Measurements from ENCODE around the gene SUGP2.

The SUGP2 gene

GRCh38 chr19:18980432-18981020, 52.8 kb downstream of the SUGP2 start:
- no peak for TF ChIP-seq TAF1 (IDR thresholded peaks at IDR 0.05; ENCODE audit: borderline replicate concordance, low read depth, low read length)
- TF ChIP-seq POLR2A (IDR thresholded peaks at IDR 0.05; ENCODE audit: low read depth, low read length), result no peak
- TF ChIP-seq POLR2AphosphoS5 (IDR thresholded peaks at IDR 0.05; ENCODE audit: low read depth, low read length), result no peak
- no peak for DNase-seq (ENCODE audit: insufficient read length)
- no peak for FAIRE-seq

DNA sequence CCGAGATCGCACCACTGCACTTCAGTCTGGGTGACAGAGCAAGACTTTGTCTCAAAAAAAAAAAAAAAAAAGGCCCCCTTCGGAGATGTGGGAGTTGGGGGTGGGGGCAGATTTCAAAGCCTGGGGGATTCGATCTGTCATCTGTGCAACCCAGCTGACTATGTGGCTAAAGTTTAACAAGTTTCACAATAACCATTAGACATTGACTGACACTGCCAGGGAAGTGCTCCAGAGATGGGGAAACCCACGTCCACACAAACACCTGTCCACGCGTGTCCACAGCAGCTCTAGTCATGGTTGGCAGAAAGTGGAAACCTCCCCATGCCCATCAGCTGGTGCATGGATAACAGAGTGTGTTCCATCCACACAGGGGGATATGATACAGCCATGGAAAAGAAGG, 54.7 kb downstream of the SUGP2 start:
- no peak for TF ChIP-seq POLR2A (IDR thresholded peaks at IDR 0.05; ENCODE audit: low read depth, low read length)
- no peak for TF ChIP-seq TAF1 (IDR thresholded peaks at IDR 0.05; ENCODE audit: borderline replicate concordance, low read depth, low read length)
- no peak for TF ChIP-seq POLR2AphosphoS5 (IDR thresholded peaks at IDR 0.05; ENCODE audit: low read depth, low read length)
- FAIRE-seq (no peak), DNase-seq (ENCODE audit: insufficient read length) (no peak)

GRCh38 chr19:18975869-18976268, 57.4 kb downstream of the SUGP2 start:
- FAIRE-seq (no peak), DNase-seq (ENCODE audit: insufficient read length) (no peak)
- TF ChIP-seq POLR2A (IDR thresholded peaks at IDR 0.05; ENCODE audit: low read depth, low read length) (no peak), TAF1 (IDR thresholded peaks at IDR 0.05; ENCODE audit: borderline replicate concordance, low read depth, low read length) (no peak), POLR2AphosphoS5 (IDR thresholded peaks at IDR 0.05; ENCODE audit: low read depth, low read length) (no peak)

DNA sequence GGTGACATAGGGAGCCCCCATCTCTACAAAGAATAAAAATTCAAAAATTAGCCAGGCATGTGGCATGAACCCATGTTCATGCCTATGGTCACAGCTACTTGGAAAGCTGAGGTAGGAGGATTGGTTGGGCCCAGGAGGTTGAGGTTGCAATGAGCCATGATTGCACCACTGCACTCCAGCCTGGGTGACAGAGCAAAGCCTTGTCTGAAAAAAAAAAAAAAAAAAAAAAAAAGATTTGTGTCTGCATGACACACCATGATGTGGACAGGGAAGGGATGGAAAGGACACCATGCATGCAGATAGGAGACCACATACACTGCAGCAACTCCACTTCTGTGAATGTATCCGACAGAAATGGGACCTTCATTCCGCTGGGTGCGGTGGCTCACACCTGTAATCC, 58.3 kb downstream of the SUGP2 start:
- no peak for DNase-seq (ENCODE audit: insufficient read length)
- no peak for TF ChIP-seq POLR2A (IDR thresholded peaks at IDR 0.05; ENCODE audit: low read depth, low read length)
- no peak for TF ChIP-seq POLR2AphosphoS5 (IDR thresholded peaks at IDR 0.05; ENCODE audit: low read depth, low read length)
- no peak for TF ChIP-seq TAF1 (IDR thresholded peaks at IDR 0.05; ENCODE audit: borderline replicate concordance, low read depth, low read length)
- no peak for FAIRE-seq

DNA sequence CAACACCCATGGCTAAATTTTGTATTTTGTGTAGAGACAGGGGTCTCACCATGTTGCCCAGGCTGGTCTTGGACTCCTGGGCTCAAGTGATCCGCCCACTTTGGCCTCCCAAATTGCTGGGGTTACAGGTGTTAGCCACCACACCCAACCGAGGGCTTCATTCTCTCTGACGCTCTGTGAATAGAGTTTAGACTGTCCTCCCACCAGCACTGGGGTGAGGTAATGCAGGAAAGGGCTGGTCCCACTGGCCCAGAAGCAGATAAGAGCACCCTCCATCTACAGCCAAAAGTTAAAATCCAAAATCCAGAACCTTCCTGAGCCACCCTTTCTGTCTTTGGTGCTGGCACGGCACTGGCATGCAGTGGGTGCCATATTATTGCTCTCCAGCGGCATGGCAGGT, 60.5 kb downstream of the SUGP2 start:
- TF ChIP-seq POLR2A (IDR thresholded peaks at IDR 0.05; ENCODE audit: low read depth, low read length), result no peak
- TF ChIP-seq POLR2AphosphoS5 (IDR thresholded peaks at IDR 0.05; ENCODE audit: low read depth, low read length), result no peak
- TF ChIP-seq TAF1 (IDR thresholded peaks at IDR 0.05; ENCODE audit: borderline replicate concordance, low read depth, low read length), result no peak
- FAIRE-seq (no peak), DNase-seq (ENCODE audit: insufficient read length) (no peak)

- FAIRE-seq (no peak), DNase-seq (ENCODE audit: insufficient read length) (no peak)
- TF ChIP-seq POLR2AphosphoS5 (IDR thresholded peaks at IDR 0.05; ENCODE audit: low read depth, low read length), result no peak
Measured at GRCh38 chr19:18972301-18972811, 61.0 kb downstream of the SUGP2 start.

DNA sequence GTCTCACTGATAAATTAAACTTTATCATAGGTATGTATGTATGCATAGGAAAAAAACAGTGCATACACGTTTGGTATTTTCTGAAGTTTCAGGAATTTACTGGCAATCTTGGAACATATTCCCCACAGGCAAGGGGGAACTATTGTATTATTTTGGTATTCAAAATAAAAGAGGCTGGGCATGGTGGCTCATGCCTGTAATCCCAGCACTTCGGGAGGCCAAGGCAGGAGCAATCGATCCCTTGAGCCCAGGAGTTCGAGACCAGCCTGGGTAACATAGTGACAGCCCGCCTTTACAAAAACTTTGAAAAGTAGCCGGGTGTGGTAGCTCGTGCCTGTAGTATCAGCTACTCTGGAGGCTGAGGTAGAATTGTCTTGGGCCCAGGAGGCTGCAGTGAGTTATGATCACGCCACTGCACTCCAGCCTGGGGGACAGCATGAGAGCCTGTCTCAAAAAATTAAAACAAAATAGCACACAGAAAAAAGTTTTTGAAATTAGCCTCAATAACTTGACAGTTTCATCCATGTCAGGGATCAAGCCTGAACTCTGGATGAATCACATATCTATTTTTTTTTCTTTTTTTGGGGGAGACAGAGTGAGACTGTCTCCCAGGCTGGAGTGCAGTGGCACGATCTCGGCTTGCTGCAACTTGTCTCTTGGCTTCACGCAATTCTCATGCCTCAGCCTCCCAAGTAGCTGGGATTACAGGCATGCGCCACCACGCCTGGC, 63.2 kb downstream of the SUGP2 start:
- DNase-seq (ENCODE audit: insufficient read length) (no peak), FAIRE-seq (no peak)
- no peak for TF ChIP-seq POLR2A (IDR thresholded peaks at IDR 0.05; ENCODE audit: low read depth, low read length)
- TF ChIP-seq POLR2AphosphoS5 (IDR thresholded peaks at IDR 0.05; ENCODE audit: low read depth, low read length), result no peak
- TF ChIP-seq TAF1 (IDR thresholded peaks at IDR 0.05; ENCODE audit: borderline replicate concordance, low read depth, low read length), result no peak

- FAIRE-seq (no peak), DNase-seq (ENCODE audit: insufficient read length) (no peak)
- no peak for TF ChIP-seq TAF1 (IDR thresholded peaks at IDR 0.05; ENCODE audit: borderline replicate concordance, low read depth, low read length)
- no peak for TF ChIP-seq POLR2AphosphoS5 (IDR thresholded peaks at IDR 0.05; ENCODE audit: low read depth, low read length)
- TF ChIP-seq POLR2A (IDR thresholded peaks at IDR 0.05; ENCODE audit: low read depth, low read length), result no peak
Measured at GRCh38 chr19:18967358-18968146, 65.8 kb downstream of the SUGP2 start.

GRCh38 chr19:18966307-18966706, 67.0 kb downstream of the SUGP2 start:
- no peak for FAIRE-seq
- no peak for DNase-seq (ENCODE audit: insufficient read length)
- TF ChIP-seq POLR2AphosphoS5 (IDR thresholded peaks at IDR 0.05; ENCODE audit: low read depth, low read length) (no peak), POLR2A (IDR thresholded peaks at IDR 0.05; ENCODE audit: low read depth, low read length) (no peak), TAF1 (IDR thresholded peaks at IDR 0.05; ENCODE audit: borderline replicate concordance, low read depth, low read length) (no peak)

DNA sequence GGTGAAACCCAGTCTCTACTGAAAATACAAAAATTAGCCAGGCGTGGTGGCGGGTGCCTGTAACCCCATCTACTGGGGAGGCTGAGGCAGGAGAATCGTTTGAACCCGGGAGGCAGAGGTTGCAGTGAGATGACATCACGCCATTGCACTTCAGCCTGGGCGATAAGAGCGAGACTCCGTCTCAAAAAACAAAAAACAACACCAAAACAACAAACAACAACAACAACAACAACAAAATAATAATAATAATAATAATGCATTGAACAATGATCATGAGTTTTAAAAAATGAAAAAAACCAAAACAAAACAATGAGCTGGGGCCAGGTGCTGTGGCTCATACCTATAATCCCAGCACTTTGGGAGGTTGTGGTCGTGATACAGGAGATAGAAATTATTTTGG, 69.2 kb downstream of the SUGP2 start:
- no peak for DNase-seq (ENCODE audit: insufficient read length)
- TF ChIP-seq TAF1 (IDR thresholded peaks at IDR 0.05; ENCODE audit: borderline replicate concordance, low read depth, low read length) (no peak), POLR2A (IDR thresholded peaks at IDR 0.05; ENCODE audit: low read depth, low read length) (no peak), POLR2AphosphoS5 (IDR thresholded peaks at IDR 0.05; ENCODE audit: low read depth, low read length) (no peak)
- FAIRE-seq, result no peak

GRCh38 chr19:18961767-18962620, 71.3 kb downstream of the SUGP2 start:
- DNase-seq (ENCODE audit: insufficient read length) (no peak), FAIRE-seq (no peak)
- no peak for TF ChIP-seq POLR2A (IDR thresholded peaks at IDR 0.05; ENCODE audit: low read depth, low read length)
- TF ChIP-seq POLR2AphosphoS5 (IDR thresholded peaks at IDR 0.05; ENCODE audit: low read depth, low read length), result no peak
- no peak for TF ChIP-seq TAF1 (IDR thresholded peaks at IDR 0.05; ENCODE audit: borderline replicate concordance, low read depth, low read length)

Measured in GM12892 (cell line).